Trophoblast cell (in vitro differentiated cells and primary cell): Measurements from ENCODE around the gene ZFTA.

Source experiments
- DNase-seq, 2 donors: peaks; one replicate each; pipeline ENCODE4 v3.0.0-alpha.2; 2016
- H2AFZ ChIP-seq: 2 replicates; pipeline ENCODE4 v1.6.1; 2013; ENCODE audit warnings: low read length, moderate library complexity, mild to moderate bottlenecking; ENCODE audit not compliant: insufficient read depth, poor library complexity
- H2AK5ac ChIP-seq: 2 replicates; pipeline ENCODE4 v1.6.1; 2013; ENCODE audit warnings: mild to moderate bottlenecking, low read length
- H2BK120ac ChIP-seq: 2 replicates; pipeline ENCODE4 v1.6.1; 2013; ENCODE audit warnings: low read length, mild to moderate bottlenecking, moderate library complexity; ENCODE audit not compliant: insufficient read depth, poor library complexity
- H2BK12ac ChIP-seq: 2 replicates; pipeline ENCODE4 v1.6.1; 2013; ENCODE audit warnings: mild to moderate bottlenecking, low read length, moderate library complexity
- H2BK5ac ChIP-seq: 2 replicates; pipeline ENCODE4 v1.6.1; 2013; ENCODE audit warnings: low read length, low read depth, moderate library complexity, mild to moderate bottlenecking; ENCODE audit not compliant: poor library complexity
- H3K14ac ChIP-seq: 2 replicates; pipeline ENCODE4 v1.6.1; 2013; ENCODE audit warnings: mild to moderate bottlenecking, low read length
- H3K18ac ChIP-seq: 2 replicates; pipeline ENCODE4 v1.6.1; 2013; ENCODE audit warnings: mild to moderate bottlenecking, low read length
- H3K23ac ChIP-seq: 2 replicates; pipeline ENCODE4 v1.6.1; 2013; ENCODE audit warnings: low read length
- H3K27ac ChIP-seq: 2 replicates; pipeline ENCODE4 v1.5.1; 2013; ENCODE audit warnings: low read depth, mild to moderate bottlenecking, inconsistent platforms, low read length, moderate library complexity
- H3K27me3 ChIP-seq: 2 replicates; pipeline ENCODE4 v1.6.1; 2013; ENCODE audit warnings: inconsistent platforms, mild to moderate bottlenecking, low read length, moderate library complexity; ENCODE audit not compliant: insufficient read depth
- H3K36me3 ChIP-seq, 2 experiments: 1 replicate in 1 of 2; 2 replicates in 1 of 2; pipeline ENCODE4 v1.6.1; 2013; ENCODE audit warnings: low read length in 2 of 2, mild to moderate bottlenecking in 2 of 2, moderate library complexity in 1 of 2; ENCODE audit not compliant: insufficient read depth in 2 of 2, control insufficient read depth in 1 of 2
- H3K4ac ChIP-seq: 2 replicates; pipeline ENCODE4 v1.6.1; 2013; ENCODE audit warnings: low read depth, mild to moderate bottlenecking, low read length, moderate library complexity
- H3K4me1 ChIP-seq, 2 experiments: 1 replicate in 1 of 2; 2 replicates in 1 of 2; pipeline ENCODE4 v1.6.1; 2013; ENCODE audit warnings: low read length in 2 of 2, mild to moderate bottlenecking in 2 of 2, moderate library complexity in 1 of 2; ENCODE audit not compliant: insufficient read depth in 2 of 2, control insufficient read depth in 1 of 2
- H3K4me2 ChIP-seq: 2 replicates; pipeline ENCODE4 v1.6.1; 2013; ENCODE audit warnings: inconsistent platforms, mild to moderate bottlenecking, low read length, moderate library complexity
- H3K4me3 ChIP-seq: 2 replicates; pipeline ENCODE4 v1.5.1; 2013; ENCODE audit warnings: mild to moderate bottlenecking, low read depth, low read length, inconsistent platforms
- H3K79me1 ChIP-seq: one replicate; pipeline ENCODE4 v1.6.1; 2013; ENCODE audit warnings: low read length
- H3K79me2 ChIP-seq: 2 replicates; pipeline ENCODE4 v1.6.1; 2013; ENCODE audit warnings: low read length, mild to moderate bottlenecking; ENCODE audit not compliant: control insufficient read depth, insufficient read depth, poor library complexity
- H3K9ac ChIP-seq: 2 replicates; pipeline ENCODE4 v1.6.1; 2013; ENCODE audit warnings: mild to moderate bottlenecking, low read length
- H3K9me3 ChIP-seq: 2 replicates; pipeline ENCODE4 v1.6.1; 2013; ENCODE audit warnings: low read depth, mild to moderate bottlenecking, control low read depth, inconsistent platforms, low read length; ENCODE audit not compliant: insufficient read depth
- H4K12ac ChIP-seq: 2 replicates; pipeline ENCODE4 v1.6.1; 2013; ENCODE audit warnings: low read depth, mild to moderate bottlenecking, low read length, moderate library complexity
- H4K8ac ChIP-seq: 2 replicates; pipeline ENCODE4 v1.6.1; 2013; ENCODE audit warnings: low read depth, mild to moderate bottlenecking, low read length, moderate library complexity
- H4K91ac ChIP-seq: one replicate; pipeline ENCODE4 v1.6.1; 2013; ENCODE audit warnings: low read depth, mild to moderate bottlenecking, low read length, moderate library complexity
- WGBS: extraction: QIAGEN DNeasy Blood & Tissue Kit; methylation state at CpG from one replicate; pipeline ENCODE4 v1.1.7; 2013; ENCODE audit warnings: missing lambda C conversion rate; ENCODE audit not compliant: insufficient read length, insufficient coverage; ENCODE audit errors: extremely low coverage; 5-methylcytosine and 5-hydroxymethylcytosine counted together

ZFTA gene

GRCh38 chr11:63769042-63769713 lies 603 bp upstream of the ZFTA start:
- H2BK120ac ChIP-seq, result peak overlapping the region; percentile 92
- no peaks in the 10 kb centered on the region for H3K9me3 ChIP-seq
- peak overlapping the region; percentile 88 for H2AK5ac ChIP-seq
- H3K79me2 ChIP-seq, result peaks cover 20% of the 10 kb centered on the region
- H3K27me3 ChIP-seq, result no peaks in the 10 kb centered on the region
- H3K4me2 ChIP-seq, result peak overlapping the region; percentile 83
- peak overlapping the region; percentile 43 for H3K27ac ChIP-seq
- peak overlapping the region; percentile 88 for H3K4me3 ChIP-seq
- peaks cover 19 to 20% of the 10 kb centered on the region in 2 experiments for H3K36me3 ChIP-seq
- peak overlapping the region; percentile 63 for H2BK12ac ChIP-seq
- peak overlapping the region; percentile 84 for H3K4ac ChIP-seq
- peak overlapping the region; percentile 82 for H4K91ac ChIP-seq
- peak overlapping the region; percentile 88 for H3K9ac ChIP-seq
- peak overlapping the region; percentile 56 for H3K14ac ChIP-seq
- peaks cover 29 to 33% of the 10 kb centered on the region in 2 experiments for H3K4me1 ChIP-seq
- H4K12ac ChIP-seq, result peak overlapping the region; percentile 92
- peaks cover 25% of the 10 kb centered on the region for H3K79me1 ChIP-seq
- peak overlapping the region; percentile 89 for H3K18ac ChIP-seq
- DNase-seq, result peak in 1 of 2 donors; percentile 25
- WGBS, result no CpG with 5 or more reads among the region's 82 CpGs
- peak overlapping the region; percentile 89 for H4K8ac ChIP-seq
- H3K23ac ChIP-seq, result no peak overlapping the region
- H2BK5ac ChIP-seq, result peak overlapping the region; percentile 55
- peak overlapping the region; percentile 63 for H2AFZ ChIP-seq

DNA sequence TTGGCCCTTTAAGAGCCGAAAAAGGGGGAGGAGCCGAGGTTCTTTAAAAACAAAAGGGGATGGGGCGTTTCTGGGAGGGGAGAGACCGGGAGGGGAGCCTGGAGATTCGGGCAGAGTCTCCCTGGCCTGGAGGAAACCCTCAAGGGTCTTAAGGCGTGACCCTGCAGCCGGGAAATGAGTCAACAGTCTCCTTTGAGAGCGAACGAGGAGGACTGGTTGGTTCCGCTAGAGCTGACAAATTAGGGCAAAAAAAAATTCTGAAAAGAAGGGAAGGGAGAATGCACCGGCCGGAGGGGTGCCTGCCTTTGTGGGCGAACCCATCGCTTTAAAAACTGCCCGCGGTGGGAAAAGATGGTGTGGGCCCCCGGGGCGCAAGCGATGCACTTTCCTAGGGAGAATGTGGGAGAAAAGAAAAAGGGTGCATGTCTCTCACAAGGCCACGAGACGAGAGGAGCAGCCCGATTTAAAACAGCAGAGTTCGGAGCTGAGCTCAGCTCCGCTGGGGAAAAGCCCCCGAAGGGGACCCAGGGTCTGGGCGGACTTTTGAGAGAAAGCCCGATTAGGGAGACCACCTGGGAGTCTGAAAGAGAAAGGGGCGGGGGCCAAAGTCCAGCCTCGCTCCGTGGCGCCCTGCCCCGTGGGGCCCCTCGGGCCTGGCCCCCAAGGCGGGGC lies 874 bp downstream of the ZFTA start:
- peak overlapping the region; percentile 69 for H3K18ac ChIP-seq

DNA sequence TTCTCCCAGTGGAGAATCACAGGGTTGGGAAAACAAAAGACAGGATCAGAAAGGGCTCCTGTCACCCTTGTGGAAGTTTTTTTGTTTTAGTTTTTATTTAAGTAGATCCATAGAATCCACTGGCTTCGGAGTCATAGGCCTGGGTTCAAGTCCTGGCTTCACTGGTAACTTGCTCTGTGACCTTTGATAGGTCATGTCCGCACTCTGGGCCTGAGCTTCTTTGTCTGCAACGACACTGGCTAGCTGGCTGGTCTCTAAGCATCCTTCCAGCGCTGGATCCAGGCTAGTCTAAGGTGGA lies 1.4 kb downstream of the ZFTA start:
- Histone ChIP-seq H3K4me3 (peak overlapping the region; percentile 88), H3K27me3 (no peaks in the 10 kb centered on the region), H2BK120ac (no peak overlapping the region), H2BK5ac (no peak overlapping the region), H3K36me3 (peaks cover 27 to 36% of the 10 kb centered on the region in 2 experiments), H2BK12ac (no peak overlapping the region), H3K4me1 (peaks cover 47 to 52% of the 10 kb centered on the region in 2 experiments), H4K91ac (no peak overlapping the region), H3K79me2 (peaks cover 26% of the 10 kb centered on the region), H3K4me2 (peak overlapping the region; percentile 75), H2AFZ (no peak overlapping the region), H4K12ac (no peak overlapping the region), H3K4ac (peak overlapping the region; percentile 70), H2AK5ac (no peak overlapping the region), H4K8ac (no peak overlapping the region), H3K9me3 (no peaks in the 10 kb centered on the region), H3K23ac (no peak overlapping the region), H3K9ac (no peak overlapping the region), H3K14ac (no peak overlapping the region), H3K18ac (no peak overlapping the region), H3K79me1 (peaks cover 40% of the 10 kb centered on the region), H3K27ac (no peak overlapping the region)
- DNase-seq, result no peak
- WGBS, result no CpG with 5 or more reads among the region's 4 CpGs

More for the DNA sequence above, 874 bp downstream of the ZFTA start:
- Histone ChIP-seq H3K14ac (peak overlapping the region; percentile 54), H3K36me3 (peaks cover 24 to 33% of the 10 kb centered on the region in 2 experiments), H3K9me3 (no peaks in the 10 kb centered on the region), H4K8ac (peak overlapping the region; percentile 54), H3K4me3 (peak overlapping the region; percentile 88), H2BK120ac (peak overlapping the region; percentile 68), H4K12ac (peak overlapping the region; percentile 37), H3K79me2 (peaks cover 26% of the 10 kb centered on the region), H2AK5ac (peak overlapping the region; percentile 56), H3K27me3 (no peaks in the 10 kb centered on the region), H3K4ac (peak overlapping the region; percentile 61), H2BK5ac (peak overlapping the region; percentile 61), H3K9ac (peak overlapping the region; percentile 85), H3K79me1 (peaks cover 36% of the 10 kb centered on the region), H4K91ac (peak overlapping the region; percentile 93), H3K23ac (no peak overlapping the region), H2BK12ac (peak overlapping the region; percentile 39), H3K27ac (peak overlapping the region; percentile 87), H3K4me1 (peaks cover 42 to 47% of the 10 kb centered on the region in 2 experiments), H2AFZ (peak overlapping the region; percentile 47), H3K4me2 (peak overlapping the region; percentile 75)
- DNase-seq, result peak; percentile 47 to 61
- no CpG with 5 or more reads among the region's 34 CpGs for WGBS

- Histone ChIP-seq H2BK120ac (no peak overlapping the region), H3K4me2 (peak overlapping the region; percentile 75), H3K79me2 (peaks cover 26% of the 10 kb centered on the region), H3K23ac (no peak overlapping the region), H3K27me3 (no peaks in the 10 kb centered on the region), H3K14ac (peak overlapping the region; percentile 36), H2BK12ac (no peak overlapping the region), H2BK5ac (no peak overlapping the region), H3K9ac (no peak overlapping the region), H3K36me3 (peaks cover 28 to 40% of the 10 kb centered on the region in 2 experiments), H3K18ac (peak overlapping the region; percentile 65), H2AK5ac (peak overlapping the region; percentile 47), H3K79me1 (peaks cover 40% of the 10 kb centered on the region), H3K9me3 (no peaks in the 10 kb centered on the region), H3K4me1 (peaks cover 48 to 55% of the 10 kb centered on the region in 2 experiments), H4K12ac (no peak overlapping the region), H4K8ac (no peak overlapping the region), H3K27ac (no peak overlapping the region), H3K4me3 (no peak overlapping the region), H4K91ac (no peak overlapping the region), H3K4ac (peak overlapping the region; percentile 70), H2AFZ (no peak overlapping the region)
- no CpG with 5 or more reads among the region's 7 CpGs for WGBS
- DNase-seq, result no peak
These were observed 1.9 kb downstream of the ZFTA start for GRCh38 chr11:63766531-63767235.
